SK-N-SH treated with all-trans-retinoic acid at 6 μM for 48 hours (cell line): ENCODE results near the gene CTIF.

Experiments used
- ARNTL ChIP-seq: fragments of 450-650 bp; formaldehyde crosslinking; IDR thresholded peaks from 2 replicates; pipeline ENCODE4 v1.5.0; 2020; ENCODE audit warnings: low read depth, mild to moderate bottlenecking, moderate library complexity, borderline replicate concordance
- ESRRG ChIP-seq: fragments of 250-450 bp; sonication (Bioruptor Pico); IDR thresholded peaks from 2 replicates; pipeline ENCODE4 v1.6.1; 2021; ENCODE audit warnings: mild to moderate bottlenecking
- OSR1 ChIP-seq: fragments of 250-450 bp; sonication (Bioruptor Pico); IDR thresholded peaks from 2 replicates; pipeline ENCODE4 v1.8.0; 2022; ENCODE audit warnings: moderate library complexity, mild to moderate bottlenecking, inconsistent platforms
- PPARA ChIP-seq: fragments of 250-450 bp; sonication (Bioruptor Pico); IDR thresholded peaks from 2 replicates; pipeline ENCODE4 v1.5.0; 2020; ENCODE audit warnings: mild to moderate bottlenecking, borderline replicate concordance
- RARB ChIP-seq: fragments of 250-450 bp; sonication (Bioruptor Pico); IDR thresholded peaks from 2 replicates; pipeline ENCODE4 v1.8.0; 2021; ENCODE audit warnings: mild to moderate bottlenecking, moderate library complexity
- ZFP3 ChIP-seq: fragments of 250-450 bp; sonication (Bioruptor Pico); IDR thresholded peaks from 2 replicates; pipeline ENCODE4 v1.5.0; 2020; ENCODE audit warnings: mild to moderate bottlenecking, moderate library complexity
- TF ChIP-seq, protein P1 (sequence below): fragments of 250-450 bp; sonication (Bioruptor Pico); IDR thresholded peaks from 2 replicates; pipeline ENCODE4 v1.8.0; 2020; ENCODE audit warnings: mild to moderate bottlenecking, moderate library complexity, borderline replicate concordance
- TF ChIP-seq, protein P2 (sequence below): fragments of 250-450 bp; sonication (Bioruptor Pico); IDR thresholded peaks from 2 replicates; pipeline ENCODE4 v1.8.0; 2021; ENCODE audit warnings: low read depth, mild to moderate bottlenecking, moderate library complexity, borderline replicate concordance
- TF ChIP-seq, protein P3 (sequence below): fragments of 250-450 bp; sonication (Bioruptor Pico); IDR thresholded peaks from 2 replicates; pipeline ENCODE4 v1.5.1; 2021; ENCODE audit warnings: mild to moderate bottlenecking, moderate library complexity

DNA sequence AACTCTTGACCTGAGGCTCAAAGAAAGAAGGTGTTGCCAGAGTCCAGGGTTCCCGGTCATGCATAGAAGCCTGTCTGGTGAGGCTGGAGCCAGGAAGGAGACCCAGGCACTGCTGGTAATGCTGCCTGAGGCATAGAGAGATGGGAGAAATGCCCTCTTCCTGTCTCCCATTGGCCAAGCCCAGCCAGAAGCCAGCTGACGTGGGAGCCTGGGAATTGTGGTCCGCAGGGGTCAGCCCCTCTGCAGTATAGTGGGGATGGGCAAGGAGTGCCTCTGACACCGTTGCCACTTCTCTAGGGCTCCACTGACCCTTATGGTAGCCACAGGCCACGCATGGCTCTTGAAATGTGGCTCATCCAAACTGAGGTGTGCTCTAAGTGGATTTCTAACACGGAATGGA lies 95.7 kb downstream of the CTIF start:
- TF ChIP-seq ARNTL (CRISPR knock-in tag), result no peak
- no peak for TF ChIP-seq RARB (CRISPR knock-in tag)
- TF ChIP-seq PPARA, result no peak
- TF ChIP-seq, protein P1, sequence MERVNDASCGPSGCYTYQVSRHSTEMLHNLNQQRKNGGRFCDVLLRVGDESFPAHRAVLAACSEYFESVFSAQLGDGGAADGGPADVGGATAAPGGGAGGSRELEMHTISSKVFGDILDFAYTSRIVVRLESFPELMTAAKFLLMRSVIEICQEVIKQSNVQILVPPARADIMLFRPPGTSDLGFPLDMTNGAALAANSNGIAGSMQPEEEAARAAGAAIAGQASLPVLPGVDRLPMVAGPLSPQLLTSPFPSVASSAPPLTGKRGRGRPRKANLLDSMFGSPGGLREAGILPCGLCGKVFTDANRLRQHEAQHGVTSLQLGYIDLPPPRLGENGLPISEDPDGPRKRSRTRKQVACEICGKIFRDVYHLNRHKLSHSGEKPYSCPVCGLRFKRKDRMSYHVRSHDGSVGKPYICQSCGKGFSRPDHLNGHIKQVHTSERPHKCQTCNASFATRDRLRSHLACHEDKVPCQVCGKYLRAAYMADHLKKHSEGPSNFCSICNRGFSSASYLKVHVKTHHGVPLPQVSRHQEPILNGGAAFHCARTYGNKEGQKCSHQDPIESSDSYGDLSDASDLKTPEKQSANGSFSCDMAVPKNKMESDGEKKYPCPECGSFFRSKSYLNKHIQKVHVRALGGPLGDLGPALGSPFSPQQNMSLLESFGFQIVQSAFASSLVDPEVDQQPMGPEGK (CRISPR knock-in tag), result no peak
- no peak for TF ChIP-seq ESRRG (CRISPR knock-in tag)
- TF ChIP-seq, protein P2, sequence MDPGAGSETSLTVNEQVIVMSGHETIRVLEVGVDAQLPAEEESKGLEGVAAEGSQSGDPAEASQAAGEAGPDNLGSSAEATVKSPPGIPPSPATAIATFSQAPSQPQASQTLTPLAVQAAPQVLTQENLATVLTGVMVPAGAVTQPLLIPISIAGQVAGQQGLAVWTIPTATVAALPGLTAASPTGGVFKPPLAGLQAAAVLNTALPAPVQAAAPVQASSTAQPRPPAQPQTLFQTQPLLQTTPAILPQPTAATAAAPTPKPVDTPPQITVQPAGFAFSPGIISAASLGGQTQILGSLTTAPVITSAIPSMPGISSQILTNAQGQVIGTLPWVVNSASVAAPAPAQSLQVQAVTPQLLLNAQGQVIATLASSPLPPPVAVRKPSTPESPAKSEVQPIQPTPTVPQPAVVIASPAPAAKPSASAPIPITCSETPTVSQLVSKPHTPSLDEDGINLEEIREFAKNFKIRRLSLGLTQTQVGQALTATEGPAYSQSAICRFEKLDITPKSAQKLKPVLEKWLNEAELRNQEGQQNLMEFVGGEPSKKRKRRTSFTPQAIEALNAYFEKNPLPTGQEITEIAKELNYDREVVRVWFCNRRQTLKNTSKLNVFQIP (CRISPR knock-in tag), result no peak
- TF ChIP-seq OSR1 (CRISPR knock-in tag), result no peak
- no peak for TF ChIP-seq ZFP3
- TF ChIP-seq, protein P3, sequence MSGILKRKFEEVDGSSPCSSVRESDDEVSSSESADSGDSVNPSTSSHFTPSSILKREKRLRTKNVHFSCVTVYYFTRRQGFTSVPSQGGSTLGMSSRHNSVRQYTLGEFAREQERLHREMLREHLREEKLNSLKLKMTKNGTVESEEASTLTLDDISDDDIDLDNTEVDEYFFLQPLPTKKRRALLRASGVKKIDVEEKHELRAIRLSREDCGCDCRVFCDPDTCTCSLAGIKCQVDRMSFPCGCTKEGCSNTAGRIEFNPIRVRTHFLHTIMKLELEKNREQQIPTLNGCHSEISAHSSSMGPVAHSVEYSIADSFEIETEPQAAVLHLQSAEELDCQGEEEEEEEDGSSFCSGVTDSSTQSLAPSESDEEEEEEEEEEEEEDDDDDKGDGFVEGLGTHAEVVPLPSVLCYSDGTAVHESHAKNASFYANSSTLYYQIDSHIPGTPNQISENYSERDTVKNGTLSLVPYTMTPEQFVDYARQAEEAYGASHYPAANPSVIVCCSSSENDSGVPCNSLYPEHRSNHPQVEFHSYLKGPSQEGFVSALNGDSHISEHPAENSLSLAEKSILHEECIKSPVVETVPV (CRISPR knock-in tag), result no peak
